H1 (cell line): Measurements from ENCODE around the gene LAMC3. TPM values are rescaled to one million over a fixed set of nuclear protein-coding genes. Genes with fewer than 3 reads are reported as not detected.

Source experiments
- CTCF ChIA-PET: fragments of 300-600 bp; sonication (Branson Sonifier 250); formaldehyde crosslinking; loops from one replicate; lab custom pipeline; 2021; ENCODE audit not compliant: partially characterized antibody; lab: Charles Lee
- POLR2A ChIA-PET: fragments of 300-600 bp; sonication (Branson Sonifier 250); formaldehyde crosslinking; loops from one replicate; lab custom pipeline; 2021; ENCODE audit warnings: inconsistent platforms; ENCODE audit not compliant: partially characterized antibody; lab: Charles Lee
- DNase-seq, 2 experiments: peaks; one replicate each; pipeline versions ENCODE4 v3.0.0 to v3.0.0-alpha.2; 2010 to 2022; ENCODE audit warnings: low spot score in 2 of 2, low read depth in 1 of 2, mixed read lengths in 1 of 2
- FAIRE-seq: peaks from 2 replicates; lab custom pipeline; 2011; peaks lifted over from hg19 to GRCh38; lab: Jason Lieb, UNC
- H2AFZ ChIP-seq: 2 replicates; pipeline ENCODE4 v1.8.1; 2012; ENCODE audit warnings: low read length, inconsistent platforms
- H2AK5ac ChIP-seq: 2 replicates; pipeline ENCODE4 v1.6.1; 2013; ENCODE audit warnings: low read depth, low read length
- H2BK120ac ChIP-seq: replicated peaks from 2 replicates; pipeline ENCODE3; 2013; ENCODE audit warnings: low read depth, low read length, inconsistent platforms
- H2BK12ac ChIP-seq: 2 replicates; pipeline ENCODE4 v1.6.1; 2013; ENCODE audit warnings: low read depth, low read length
- H2BK15ac ChIP-seq: 2 replicates; pipeline ENCODE4 v1.6.1; 2013; ENCODE audit warnings: low read length
- H2BK20ac ChIP-seq: 2 replicates; pipeline ENCODE4 v1.6.1; 2013; ENCODE audit warnings: low read length
- H2BK5ac ChIP-seq: 2 replicates; pipeline ENCODE4 v1.6.1; 2013; ENCODE audit warnings: low read depth, low read length
- H3K14ac ChIP-seq: 2 replicates; pipeline ENCODE4 v1.6.1; 2013; ENCODE audit warnings: inconsistent platforms; ENCODE audit not compliant: insufficient read length
- H3K18ac ChIP-seq: 2 replicates; pipeline ENCODE4 v1.6.1; 2013; ENCODE audit warnings: low read length; ENCODE audit errors: extremely low read depth
- H3K23ac ChIP-seq: 2 replicates; pipeline ENCODE4 v1.6.1; 2013; ENCODE audit warnings: inconsistent platforms; ENCODE audit not compliant: insufficient read length
- H3K23me2 ChIP-seq: 2 replicates; pipeline ENCODE4 v1.6.1; 2013; ENCODE audit warnings: low read depth, low read length
- H3K27ac ChIP-seq: 2 replicates; pipeline ENCODE4 v1.6.1; 2011; ENCODE audit warnings: low read depth, low read length, inconsistent platforms
- H3K27me3 ChIP-seq, 4 experiments: replicated peaks in 1 of 4; 1 replicate in 1 of 4; 2 replicates in 3 of 4; pipeline versions ENCODE4 v1.6.1 to v1.8.1; 2011 to 2013; ENCODE audit warnings: low read length in 3 of 4, mild to moderate bottlenecking in 3 of 4, inconsistent platforms in 2 of 4, mixed read lengths in 2 of 4, moderate library complexity in 1 of 4; ENCODE audit not compliant: control insufficient read depth in 3 of 4, insufficient read depth in 3 of 4; ENCODE audit errors: extremely low read depth in 1 of 4
- H3K36me3 ChIP-seq, 4 experiments: 2 replicates each; pipeline versions ENCODE4 v1.6.1 to v1.8.1; 2011 to 2013; ENCODE audit warnings: mild to moderate bottlenecking in 4 of 4, low read length in 3 of 4, moderate library complexity in 2 of 4, control low read depth in 1 of 4, inconsistent platforms in 1 of 4; ENCODE audit not compliant: insufficient read depth in 4 of 4, control insufficient read depth in 2 of 4
- H3K4ac ChIP-seq: replicated peaks from 2 replicates; pipeline ENCODE3; 2013; ENCODE audit warnings: low read length, low read depth, mixed read lengths, inconsistent platforms; ENCODE audit not compliant: insufficient read length
- H3K4me1 ChIP-seq, 4 experiments: replicated peaks in 1 of 4; 1 replicate in 1 of 4; 2 replicates in 3 of 4; pipeline versions ENCODE4 v1.6.1 to v1.8.1; 2011 to 2013; ENCODE audit warnings: low read length in 3 of 4, inconsistent platforms in 2 of 4, mixed read lengths in 1 of 4; ENCODE audit not compliant: insufficient read depth in 4 of 4, control insufficient read depth in 3 of 4
- H3K4me2 ChIP-seq, 2 experiments: 2 replicates each; pipeline versions ENCODE4 v1.6.1 to v1.8.1; 2011 to 2013; ENCODE audit warnings: low read depth in 2 of 2, low read length in 2 of 2, control low read depth in 1 of 2, inconsistent platforms in 1 of 2, mild to moderate bottlenecking in 1 of 2; ENCODE audit not compliant: insufficient read depth in 1 of 2
- H3K4me3 ChIP-seq, 4 experiments: fragments of 200-600, 300-600 bp in 1 of 4; sonication (generic), shearing (Covaris generic), sonication (Bioruptor Twin) in 1 of 4; 2 replicates each; pipeline versions ENCODE4 v1.5.1 to v1.8.1; 2011 to 2016; ENCODE audit warnings: low read length in 4 of 4, low read depth in 3 of 4, control low read depth in 2 of 4, inconsistent platforms in 2 of 4, mild to moderate bottlenecking in 2 of 4, mixed read lengths in 1 of 4, moderate library complexity in 1 of 4; ENCODE audit not compliant: insufficient read depth in 2 of 4; ENCODE audit errors: extremely low read depth in 1 of 4
- H3K56ac ChIP-seq: replicated peaks from 2 replicates; pipeline ENCODE3; 2013; ENCODE audit warnings: low read depth, mild to moderate bottlenecking, mixed read lengths, low read length, inconsistent platforms; ENCODE audit not compliant: insufficient read length
- H3K79me1 ChIP-seq: 2 replicates; pipeline ENCODE4 v1.6.1; 2013; ENCODE audit warnings: low read depth, low read length, control low read depth
- H3K79me2 ChIP-seq, 2 experiments: 2 replicates each; pipeline versions ENCODE4 v1.6.1 to v1.8.1; 2012 to 2013; ENCODE audit warnings: low read length in 2 of 2, mild to moderate bottlenecking in 2 of 2, inconsistent platforms in 1 of 2; ENCODE audit not compliant: insufficient read depth in 2 of 2, control insufficient read depth in 1 of 2
- H3K9ac ChIP-seq, 4 experiments: replicated peaks in 1 of 4; 1 replicate in 1 of 4; 2 replicates in 3 of 4; pipeline versions ENCODE4 v1.6.1 to v1.8.1; 2011 to 2013; ENCODE audit warnings: low read depth in 3 of 4, low read length in 3 of 4, control low read depth in 2 of 4, mild to moderate bottlenecking in 2 of 4, moderate library complexity in 2 of 4, inconsistent platforms in 1 of 4; ENCODE audit errors: extremely low read depth in 1 of 4
- H3K9me3 ChIP-seq, 2 experiments: 2 replicates each; pipeline versions ENCODE4 v1.6.1 to v1.8.1; 2012 to 2013; ENCODE audit warnings: mild to moderate bottlenecking in 2 of 2, moderate library complexity in 2 of 2, control low read depth in 1 of 2, inconsistent platforms in 1 of 2, low read depth in 1 of 2, low read length in 1 of 2, mixed read lengths in 1 of 2; ENCODE audit not compliant: insufficient read depth in 2 of 2
- H4K20me1 ChIP-seq, 2 experiments: replicated peaks in 1 of 2; 2 replicates each; pipeline versions ENCODE3 to v1.8.1; 2011 to 2013; ENCODE audit warnings: inconsistent platforms in 2 of 2, low read length in 2 of 2, mild to moderate bottlenecking in 1 of 2; ENCODE audit not compliant: insufficient read depth in 2 of 2, control insufficient read depth in 1 of 2
- H4K5ac ChIP-seq: 2 replicates; pipeline ENCODE4 v1.6.1; 2013; ENCODE audit warnings: low read length, low read depth, mixed read lengths, inconsistent platforms; ENCODE audit not compliant: insufficient read length
- H4K8ac ChIP-seq: 2 replicates; pipeline ENCODE4 v1.8.0; 2013; ENCODE audit warnings: mild to moderate bottlenecking, moderate library complexity, low read length, inconsistent platforms; ENCODE audit not compliant: insufficient read depth; ENCODE audit errors: extremely low read depth
- H4K91ac ChIP-seq: replicated peaks from 2 replicates; pipeline ENCODE3; 2013; ENCODE audit warnings: low read length, mixed read lengths, inconsistent platforms; ENCODE audit not compliant: insufficient read length
- BCL11A ChIP-seq, 2 experiments: IDR thresholded peaks; one replicate each; pipeline ENCODE4 v1.6.1; 2011; ENCODE audit warnings: low read depth in 2 of 2, low read length in 2 of 2, mild to moderate bottlenecking in 2 of 2
- CEBPB ChIP-seq: IDR thresholded peaks from 2 replicates; pipeline ENCODE4 v1.6.1; 2012; ENCODE audit warnings: low read depth, low read length
- EGR1 ChIP-seq: IDR thresholded peaks from 2 replicates; pipeline ENCODE4 v1.6.1; 2011; ENCODE audit warnings: low read depth, low read length, borderline replicate concordance
- HDAC2 ChIP-seq, 2 experiments: fragments of 300-600 bp in 1 of 2; sonication (generic) in 1 of 2; IDR thresholded peaks; 2 replicates each; pipeline ENCODE4 v1.6.1; 2011 to 2012; ENCODE audit warnings: low read depth in 2 of 2, low read length in 2 of 2, mild to moderate bottlenecking in 2 of 2, moderate library complexity in 2 of 2, borderline replicate concordance in 1 of 2, inconsistent platforms in 1 of 2
- JUN ChIP-seq: IDR thresholded peaks from 2 replicates; pipeline ENCODE4 v1.6.1; 2011; ENCODE audit warnings: low read depth, mild to moderate bottlenecking, improper control_type of control experiment, low read length
- RFX5 ChIP-seq: IDR thresholded peaks from 2 replicates; pipeline ENCODE4 v1.6.1; 2011; ENCODE audit warnings: low read depth, low read length, improper control_type of control experiment, borderline replicate concordance
- SIN3A ChIP-seq, 2 experiments: IDR thresholded peaks in 1 of 2; conservative IDR thresholded peaks in 1 of 2; 2 replicates each; pipeline ENCODE4 v1.6.1; 2011 to 2012; ENCODE audit warnings: low read length in 2 of 2, improper control_type of control experiment in 1 of 2, low read depth in 1 of 2, mild to moderate bottlenecking in 1 of 2
- SP1 ChIP-seq: IDR thresholded peaks from 2 replicates; pipeline ENCODE4 v1.6.1; 2011; ENCODE audit warnings: low read depth, low read length
- SRF ChIP-seq: IDR thresholded peaks from 2 replicates; pipeline ENCODE4 v1.6.1; 2011; ENCODE audit warnings: mild to moderate bottlenecking, low read depth, low read length, moderate library complexity
- SUZ12 ChIP-seq: fragments of 200-600 bp; sonication (generic); IDR thresholded peaks from 2 replicates; pipeline ENCODE4 v1.6.1; 2012; ENCODE audit warnings: mild to moderate bottlenecking, inconsistent platforms, low read length, moderate library complexity, mixed read lengths
- WGBS, 2 experiments: shearing (Covaris generic) in 1 of 2; methylation state at CpG; one replicate each; pipeline versions ENCODE4 v1.1.6 to v1.1.7; 2013 to 2015; ENCODE audit warnings: low lambda C conversion rate in 2 of 2, mixed read lengths in 2 of 2, inconsistent platforms in 1 of 2, low coverage in 1 of 2, missing lambda C conversion rate in 1 of 2; ENCODE audit not compliant: insufficient replicate concordance in 2 of 2, insufficient coverage in 1 of 2, insufficient read length in 1 of 2; ENCODE audit errors: extremely low coverage in 1 of 2, missing lambda C conversion rate in 1 of 2; 5-methylcytosine and 5-hydroxymethylcytosine counted together
- polyA plus RNA-seq, 7 experiments: library from polyadenylated mRNA; depleted of rRNA in 3 of 7; stranded (reverse) in 5 of 7; unstranded in 2 of 7; fragments of >200 nt in 5 of 7; fragments of 200-250 nt in 2 of 7; gene quantifications; 1 replicate in 5 of 7; 2 replicates in 1 of 7; 4 replicates in 1 of 7; pipeline versions ENCODE4 v1.2.1 to v1.2.3, GENCODE V29; 2011 to 2013; ENCODE audit warnings: missing spikeins in 2 of 7, mixed read lengths in 2 of 7
- total RNA-seq: library from RNA; stranded (reverse); fragmentation: NEBNext Ultra II Directional; extraction: Animal tissue kit (Norgen Biotek cat#: 25700); gene quantifications from 2 replicates; pipeline ENCODE4 v1.2.1, GENCODE V29; 2021
- TF ChIP-seq, protein P1 (sequence below), 3 experiments: IDR thresholded peaks; 1 replicate in 2 of 3; 2 replicates in 1 of 3; pipeline versions ENCODE4 v1.5.1 to v1.6.1; 2011; ENCODE audit warnings: low read length in 3 of 3, mild to moderate bottlenecking in 3 of 3, inconsistent platforms in 2 of 3, low read depth in 1 of 3, moderate library complexity in 1 of 3; ENCODE audit not compliant: insufficient read depth in 1 of 3; ENCODE audit errors: control extremely low read depth in 1 of 3

LAMC3 gene
- total and polyA plus RNA-seq, 2 of the 8 experiments (the other 6 are each of a cell fraction or from before 2014, with no cell fraction given): 9.3 to 12.3 TPM

GRCh38 chr9:131020862-131021261 lies 11.9 kb downstream of the LAMC3 start:
- 86% methylated on average over 7 of the region's 7 CpGs; no CpG with 5 or more reads in 1 of the 2 experiments for WGBS, 2 experiments
- Histone ChIP-seq H3K9ac (no peak overlapping the region), H3K56ac (no peak overlapping the region), H2BK12ac (no peak overlapping the region), H3K14ac (no peak overlapping the region), H3K23ac (no peak overlapping the region), H3K27ac (no peak overlapping the region), H4K91ac (no peak overlapping the region), H3K4ac (no peak overlapping the region), H2AK5ac (no peak overlapping the region), H2BK15ac (no peak overlapping the region), H3K36me3 (no peaks in the 10 kb centered on the region), H3K79me2 (no peaks in the 10 kb centered on the region), H2AFZ (no peak overlapping the region), H2BK120ac (no peak overlapping the region), H4K5ac (no peak overlapping the region), H2BK5ac (no peak overlapping the region), H3K4me3 (no peak overlapping the region), H4K20me1 (peaks cover 0 to 2% of the 10 kb centered on the region in 2 experiments), H3K9me3 (no peaks in the 10 kb centered on the region), H2BK20ac (no peak overlapping the region), H3K79me1 (no peaks in the 10 kb centered on the region; the same call in 1 of the 2 replicates), H3K23me2 (no peaks in the 10 kb centered on the region), H3K18ac (no peak overlapping the region), H3K4me1 (peaks cover 0 to 2% (median 0%) of the 10 kb centered on the region in 4 experiments; a peak in 2 of 7 replicates), H3K4me2 (no peak overlapping the region), H3K27me3 (no peaks in the 10 kb centered on the region), H4K8ac (no peak overlapping the region)
- ChIA-PET CTCF (interaction anchor here (0.6 to 17.5 kb wide), 8 partner anchors 10 to 154 kb away, joined by 3 to 156 read pairs (median 6); no protein-coding TSS in a partner anchor), POLR2A (interaction anchor here (0.6 to 1.1 kb wide), 2 partner anchors 12 to 13 kb away, joined by 3 read pairs; no protein-coding TSS in a partner anchor)
- FAIRE-seq (no peak), DNase-seq (no peak)
- no peak for TF ChIP-seq BCL11A (IDR thresholded peaks at IDR 0.05; ENCODE audit: low read depth in 2 of 2, low read length in 2 of 2)
- no peak for TF ChIP-seq SUZ12
- no peak for TF ChIP-seq JUN
- no peak for TF ChIP-seq SIN3A (conservative IDR thresholded peaks at IDR 0.05 in 1 of 2, IDR thresholded peaks at IDR 0.05 in 1 of 2; ENCODE audit: low read depth in 1 of 2, low read length in 2 of 2)
- TF ChIP-seq, protein P1, sequence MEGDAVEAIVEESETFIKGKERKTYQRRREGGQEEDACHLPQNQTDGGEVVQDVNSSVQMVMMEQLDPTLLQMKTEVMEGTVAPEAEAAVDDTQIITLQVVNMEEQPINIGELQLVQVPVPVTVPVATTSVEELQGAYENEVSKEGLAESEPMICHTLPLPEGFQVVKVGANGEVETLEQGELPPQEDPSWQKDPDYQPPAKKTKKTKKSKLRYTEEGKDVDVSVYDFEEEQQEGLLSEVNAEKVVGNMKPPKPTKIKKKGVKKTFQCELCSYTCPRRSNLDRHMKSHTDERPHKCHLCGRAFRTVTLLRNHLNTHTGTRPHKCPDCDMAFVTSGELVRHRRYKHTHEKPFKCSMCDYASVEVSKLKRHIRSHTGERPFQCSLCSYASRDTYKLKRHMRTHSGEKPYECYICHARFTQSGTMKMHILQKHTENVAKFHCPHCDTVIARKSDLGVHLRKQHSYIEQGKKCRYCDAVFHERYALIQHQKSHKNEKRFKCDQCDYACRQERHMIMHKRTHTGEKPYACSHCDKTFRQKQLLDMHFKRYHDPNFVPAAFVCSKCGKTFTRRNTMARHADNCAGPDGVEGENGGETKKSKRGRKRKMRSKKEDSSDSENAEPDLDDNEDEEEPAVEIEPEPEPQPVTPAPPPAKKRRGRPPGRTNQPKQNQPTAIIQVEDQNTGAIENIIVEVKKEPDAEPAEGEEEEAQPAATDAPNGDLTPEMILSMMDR (IDR thresholded peaks at IDR 0.05; ENCODE audit: control extremely low read depth in 1 of 3, insufficient read depth in 1 of 3, low read depth in 1 of 3, low read length in 3 of 3): no peak
- TF ChIP-seq HDAC2 (IDR thresholded peaks at IDR 0.05; ENCODE audit: borderline replicate concordance in 1 of 2, low read depth in 2 of 2, low read length in 2 of 2): no peak
- no peak for TF ChIP-seq SP1
- TF ChIP-seq SRF: no peak
- TF ChIP-seq EGR1: no peak
- no peak for TF ChIP-seq RFX5
- no peak for TF ChIP-seq CEBPB
